HG02798 (cell line): ENCODE results near the gene OSGIN1.

ENCODE experiments used
- ATAC-seq: cut with Tn5 transposase; IDR thresholded peaks from one replicate; pipeline ENCODE4 v1.9.1; 2021; ENCODE audit warnings: mild to moderate bottlenecking; ENCODE audit not compliant: unreplicated experiment, poor library complexity

OSGIN1 gene

GRCh38 chr16:83995754-83996153, 42.7 kb downstream of the OSGIN1 start:
- no peak for ATAC-seq

GRCh38 chr16:83996481-83997252, 43.6 kb downstream of the OSGIN1 start:
- ATAC-seq = no peak

DNA sequence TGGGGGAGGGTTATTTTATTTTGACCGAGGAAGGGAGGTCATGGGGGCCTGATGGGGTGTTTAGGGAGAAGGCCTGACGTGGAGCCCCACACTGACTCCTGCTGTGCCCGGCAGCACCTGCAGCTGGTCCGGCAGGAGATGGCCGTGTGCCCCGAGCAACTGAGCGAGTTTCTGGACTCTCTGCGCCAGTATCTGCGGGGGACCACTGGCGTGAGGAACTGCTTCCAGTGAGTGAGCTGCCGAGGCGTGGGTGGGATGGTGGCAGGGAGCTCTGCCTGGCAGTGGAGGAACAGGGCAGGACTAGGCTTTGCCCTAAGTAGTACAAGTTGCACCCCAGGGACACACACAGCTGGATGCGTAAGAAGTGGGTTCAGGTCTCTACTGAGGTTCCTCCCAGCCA, 45.1 kb downstream of the OSGIN1 start:
- ATAC-seq = no peak

DNA sequence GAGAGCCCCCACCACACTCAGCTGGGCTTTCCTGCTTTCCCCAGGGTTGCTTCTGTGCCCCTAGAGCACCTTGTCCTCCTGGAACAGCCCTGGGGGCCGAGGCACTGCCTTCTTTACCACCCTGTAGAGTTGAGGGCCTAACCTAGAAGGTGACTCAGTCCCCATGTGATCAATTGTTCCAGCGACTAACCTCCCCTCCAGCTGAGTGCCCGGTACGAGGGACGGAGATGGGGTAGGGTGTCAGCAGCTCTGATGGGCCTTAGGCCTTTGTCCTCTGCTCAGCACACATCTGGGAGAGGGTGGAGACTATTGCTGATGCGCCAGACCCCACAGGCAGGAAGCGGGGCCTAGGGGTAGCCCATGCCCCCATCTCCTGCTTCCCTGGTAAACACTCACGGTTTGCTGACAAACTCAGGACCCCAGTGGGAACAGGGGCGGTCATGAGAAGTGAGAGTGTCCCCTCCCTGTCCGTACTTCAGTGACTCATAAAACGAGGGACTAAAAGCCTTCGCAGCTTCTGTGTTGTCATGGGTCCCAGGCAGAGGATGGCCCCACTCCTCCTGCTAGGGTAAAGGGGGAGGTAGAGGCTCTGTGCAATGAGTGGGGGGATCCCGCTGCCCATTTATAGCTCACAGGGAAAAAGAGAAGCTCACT, 48.1 kb downstream of the OSGIN1 start:
- no peak for ATAC-seq

- no peak for ATAC-seq
These were observed 48.7 kb downstream of the OSGIN1 start for GRCh38 chr16:84001726-84002125.

DNA sequence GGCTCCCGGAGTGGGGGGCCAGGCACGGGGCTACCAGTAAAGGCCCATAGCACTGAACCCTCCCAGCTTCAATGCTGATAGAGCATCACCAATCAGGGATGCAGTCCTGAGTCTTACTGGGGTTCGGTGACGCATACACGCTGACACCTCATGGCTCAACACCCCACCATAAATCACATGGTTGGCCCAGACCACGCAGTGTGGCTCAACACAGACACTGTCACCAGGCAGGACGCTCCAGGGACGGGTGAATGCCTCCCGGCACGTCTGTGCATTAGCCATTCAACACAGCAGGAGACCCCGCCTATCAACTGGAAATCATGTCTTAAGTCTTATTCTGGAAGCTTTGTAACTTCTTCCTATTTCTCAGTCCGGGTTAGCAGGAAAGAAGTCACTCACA, 50.0 kb downstream of the OSGIN1 start:
- ATAC-seq = no peak

DNA sequence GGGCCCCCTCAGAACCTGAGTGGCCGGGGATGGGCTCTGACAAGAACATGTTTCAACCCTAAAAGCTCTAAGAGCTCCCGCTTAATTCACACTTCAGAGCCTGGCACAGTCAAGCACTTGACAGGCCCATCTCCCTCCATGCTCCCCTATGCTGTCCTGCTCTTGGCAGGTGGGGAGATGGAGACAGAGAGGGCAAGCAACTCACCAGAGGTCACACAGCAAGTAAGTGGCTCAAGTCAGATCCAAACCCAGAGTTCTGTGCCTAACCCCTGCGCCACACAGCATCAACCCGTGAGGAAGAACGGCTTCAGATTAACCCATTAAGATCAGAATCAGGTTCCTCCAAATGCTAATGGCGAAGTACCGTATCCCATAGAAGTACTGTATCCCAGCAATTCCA, 51.4 kb downstream of the OSGIN1 start:
- ATAC-seq = no peak

- no peak for ATAC-seq
These were observed 52.4 kb downstream of the OSGIN1 start for GRCh38 chr16:84005391-84005790.

DNA sequence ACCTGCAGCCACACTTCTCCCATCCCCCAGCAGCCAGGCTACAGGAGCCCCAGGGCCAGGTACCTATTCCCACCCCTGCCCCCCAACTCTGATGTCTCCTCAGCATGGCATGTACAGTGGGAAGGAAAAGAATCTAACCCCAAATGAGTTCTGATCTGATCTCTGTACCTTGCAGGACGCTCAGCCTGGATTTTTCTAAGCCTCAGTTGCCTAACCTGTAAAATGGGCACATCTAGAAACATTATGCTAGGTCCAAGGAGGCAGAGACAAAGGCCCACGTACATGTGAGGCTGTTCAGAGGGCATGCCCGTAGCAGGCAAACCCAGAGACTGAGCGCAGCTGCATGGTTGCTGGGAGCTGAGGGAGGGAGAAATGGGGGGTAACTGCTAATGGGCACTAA, 54.5 kb downstream of the OSGIN1 start:
- ATAC-seq = no peak

DNA sequence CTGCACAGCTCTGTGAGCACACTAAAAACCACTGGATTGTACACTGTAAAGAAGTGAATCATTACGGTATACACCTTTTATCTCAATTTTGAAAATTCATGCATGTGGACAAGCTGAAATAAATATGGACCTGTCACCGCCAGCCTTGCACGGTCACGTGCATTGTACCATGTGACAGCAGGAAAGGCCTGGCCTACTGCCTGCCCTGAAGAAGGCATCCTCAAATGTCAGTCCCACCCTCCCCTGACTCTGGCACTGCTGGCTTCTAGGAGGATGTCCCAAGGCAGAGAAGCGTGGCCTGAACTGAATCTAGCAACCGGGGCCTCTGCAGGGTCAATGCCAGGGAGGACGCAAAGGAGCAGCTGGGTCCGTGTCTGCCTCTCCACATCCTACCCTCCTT, 54.9 kb downstream of the OSGIN1 start:
- no peak for ATAC-seq

- no peak for ATAC-seq
These were observed 56.2 kb downstream of the OSGIN1 start for GRCh38 chr16:84009282-84009681.

GRCh38 chr16:84013787-84014569, 60.9 kb downstream of the OSGIN1 start:
- peak; percentile 70 for ATAC-seq

GRCh38 chr16:84014570-84015327, 61.7 kb downstream of the OSGIN1 start:
- no peak for ATAC-seq

DNA sequence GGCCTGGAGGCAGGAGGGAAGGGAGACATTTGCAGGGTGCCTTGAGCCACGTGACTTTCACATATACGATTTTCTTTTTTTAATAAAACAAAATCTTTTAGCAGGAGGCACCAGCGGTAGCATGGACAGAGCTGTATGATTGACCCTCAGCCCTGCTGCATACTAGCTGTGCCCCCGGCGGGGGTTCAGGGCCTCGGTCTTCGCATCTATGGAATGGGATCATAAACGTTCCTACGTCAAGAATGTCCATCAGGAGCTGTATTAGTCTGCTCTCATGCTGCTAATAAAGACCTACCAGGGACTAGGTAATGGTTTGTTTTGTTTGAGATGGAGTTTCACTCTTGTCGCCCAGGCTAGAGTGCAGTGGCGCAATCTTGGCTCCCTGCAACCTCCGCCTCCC, 62.4 kb downstream of the OSGIN1 start:
- ATAC-seq = no peak
